Measurements from ENCODE around the gene FOXRED1. TPM values are rescaled to one million over a fixed set of nuclear protein-coding genes. Genes with fewer than 3 reads are reported as not detected.

Gene FOXRED1
- total RNA-seq, 2 donors from 2014 or later = 22.9 to 27.8 TPM

DNA sequence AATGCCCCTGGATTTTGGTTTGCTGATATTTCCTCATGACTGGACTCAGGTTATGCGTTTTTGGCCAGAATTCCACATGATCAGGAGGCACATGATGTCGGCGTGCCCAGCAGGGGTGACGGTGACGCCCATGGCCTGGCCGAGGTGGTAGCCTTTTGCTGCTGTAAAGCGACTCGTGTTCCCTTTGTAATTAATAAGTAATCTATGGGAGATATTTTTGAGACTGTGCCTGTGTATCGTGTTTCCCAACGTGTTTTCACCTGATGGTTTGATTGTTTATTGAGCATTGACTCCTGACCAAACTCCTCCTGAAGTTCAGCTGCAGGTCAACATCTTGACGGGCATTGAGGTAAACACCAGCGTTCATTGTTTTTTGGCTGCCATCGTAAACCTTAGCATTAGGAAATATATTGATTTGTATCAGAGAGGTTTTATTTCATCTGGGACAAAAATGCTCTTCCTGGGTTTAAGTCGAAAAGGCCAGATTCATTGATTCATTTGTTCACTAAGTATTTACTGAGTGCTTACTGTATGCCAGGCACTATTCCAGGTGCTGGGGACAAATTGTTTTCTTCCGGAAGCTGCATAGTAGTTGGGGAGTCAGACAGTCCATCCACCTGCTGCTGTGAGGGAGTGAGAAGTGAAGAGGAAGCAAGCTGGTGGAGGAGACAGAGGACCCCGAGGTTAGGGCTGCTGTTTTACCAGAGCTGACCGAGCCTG lies 58.5 kb downstream of the FOXRED1 start:
- H3K9me3 ChIP-seq = no peaks in the 10 kb centered on the region
- no peak overlapping the region for H3K27ac ChIP-seq
- H3K36me3 ChIP-seq = no peaks in the 10 kb centered on the region
- ATAC-seq (ENCODE audit: insufficient number of reproducible peaks, low FRiP score, low read depth) (no peak), DNase-seq (ENCODE audit: low spot score) (no peak)
- H3K4me1 ChIP-seq (ENCODE audit: control insufficient read depth in 1 of 2, low read depth in 2 of 2) = no peaks in the 10 kb centered on the region
- TF ChIP-seq, protein P1, sequence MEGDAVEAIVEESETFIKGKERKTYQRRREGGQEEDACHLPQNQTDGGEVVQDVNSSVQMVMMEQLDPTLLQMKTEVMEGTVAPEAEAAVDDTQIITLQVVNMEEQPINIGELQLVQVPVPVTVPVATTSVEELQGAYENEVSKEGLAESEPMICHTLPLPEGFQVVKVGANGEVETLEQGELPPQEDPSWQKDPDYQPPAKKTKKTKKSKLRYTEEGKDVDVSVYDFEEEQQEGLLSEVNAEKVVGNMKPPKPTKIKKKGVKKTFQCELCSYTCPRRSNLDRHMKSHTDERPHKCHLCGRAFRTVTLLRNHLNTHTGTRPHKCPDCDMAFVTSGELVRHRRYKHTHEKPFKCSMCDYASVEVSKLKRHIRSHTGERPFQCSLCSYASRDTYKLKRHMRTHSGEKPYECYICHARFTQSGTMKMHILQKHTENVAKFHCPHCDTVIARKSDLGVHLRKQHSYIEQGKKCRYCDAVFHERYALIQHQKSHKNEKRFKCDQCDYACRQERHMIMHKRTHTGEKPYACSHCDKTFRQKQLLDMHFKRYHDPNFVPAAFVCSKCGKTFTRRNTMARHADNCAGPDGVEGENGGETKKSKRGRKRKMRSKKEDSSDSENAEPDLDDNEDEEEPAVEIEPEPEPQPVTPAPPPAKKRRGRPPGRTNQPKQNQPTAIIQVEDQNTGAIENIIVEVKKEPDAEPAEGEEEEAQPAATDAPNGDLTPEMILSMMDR (IDR thresholded peaks at IDR 0.05) = no peak
- no peak overlapping the region for H3K4me3 ChIP-seq
- no peaks in the 10 kb centered on the region for H3K27me3 ChIP-seq (replicated peaks; ENCODE audit: insufficient read depth)

Other genes starting within 250 kb of the FOXRED1 start
- gene CDON, start 206.3 kb upstream of the FOXRED1 start, total RNA-seq = 10 to 100 TPM; 10.4 to 17.7 TPM
- 10 to 100 TPM in 1 of 2 donors, 1 to 10 TPM in 1; 6.0 to 34.8 TPM for gene RPUSD4, start 57.5 kb upstream of the FOXRED1 start, total RNA-seq
- 10 to 100 TPM in 1 of 2 donors, 1 to 10 TPM in 1; 8.4 to 14.5 TPM for gene FAM118B, start 57.4 kb upstream of the FOXRED1 start, total RNA-seq
- gene SRPRA, start 259 bp upstream of the FOXRED1 start, total RNA-seq = 100 to 1,000 TPM; 125 to 128 TPM
- gene TIRAP, start 13.9 kb downstream of the FOXRED1 start, total RNA-seq = 10 to 100 TPM; 15.2 to 20.7 TPM
- 1 to 10 TPM; 8.4 to 9.7 TPM for gene DCPS, start 34.9 kb downstream of the FOXRED1 start, total RNA-seq
- 10 to 100 TPM; 27.7 to 98.0 TPM for gene ST3GAL4, start 86.5 kb downstream of the FOXRED1 start, total RNA-seq